NCI-H146 treated with DMSO at 0.1 percent for 48 hours (cell line): ENCODE measurements around the gene GID4.

Experiments used
- DNase-seq: peaks from one replicate; lab custom pipeline; 2025; ENCODE audit not compliant: unreplicated experiment; lab: John Stamatoyannopoulos, UW

The GID4 gene

DNA sequence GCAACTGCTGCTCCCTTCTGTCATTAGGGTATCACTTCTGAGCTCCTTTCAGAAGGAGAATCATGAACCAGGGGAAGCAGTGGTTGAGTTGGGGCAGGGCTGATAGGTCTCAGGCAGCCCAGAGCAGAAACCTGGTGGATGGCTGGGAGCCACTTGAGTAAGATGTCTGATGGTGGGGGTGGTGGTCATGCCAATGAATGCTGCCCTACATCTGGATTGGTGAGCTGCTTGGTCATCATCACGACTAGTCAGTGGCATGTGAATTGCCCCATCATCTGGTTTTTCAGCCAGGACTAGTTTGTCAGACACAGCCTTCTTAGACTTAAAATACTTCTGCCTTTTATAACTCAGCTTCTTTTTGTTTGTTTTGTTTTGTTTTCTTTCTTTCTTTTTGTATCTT lies 2.6 kb downstream of the GID4 start:
- DNase-seq, result no peak

DNA sequence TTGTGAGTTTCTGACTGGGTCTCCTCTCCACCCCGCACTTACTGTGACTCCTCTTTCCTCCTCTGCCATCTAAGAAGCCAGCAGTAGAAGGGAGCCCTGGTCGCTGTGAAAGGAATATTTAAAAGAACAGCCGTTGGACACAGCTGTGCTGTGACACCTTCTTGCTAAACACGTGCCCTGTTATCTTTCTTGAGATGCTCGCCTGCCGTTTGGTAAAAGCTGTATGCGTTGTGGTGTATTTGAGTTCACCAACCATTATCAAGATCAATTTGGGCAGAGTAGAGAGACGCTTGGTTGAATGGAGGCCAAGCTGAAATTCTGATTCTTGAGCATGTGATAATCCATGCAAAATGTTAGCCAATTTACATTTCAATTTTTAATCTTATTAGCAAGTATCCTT lies 3.8 kb downstream of the GID4 start:
- DNase-seq, result no peak

DNA sequence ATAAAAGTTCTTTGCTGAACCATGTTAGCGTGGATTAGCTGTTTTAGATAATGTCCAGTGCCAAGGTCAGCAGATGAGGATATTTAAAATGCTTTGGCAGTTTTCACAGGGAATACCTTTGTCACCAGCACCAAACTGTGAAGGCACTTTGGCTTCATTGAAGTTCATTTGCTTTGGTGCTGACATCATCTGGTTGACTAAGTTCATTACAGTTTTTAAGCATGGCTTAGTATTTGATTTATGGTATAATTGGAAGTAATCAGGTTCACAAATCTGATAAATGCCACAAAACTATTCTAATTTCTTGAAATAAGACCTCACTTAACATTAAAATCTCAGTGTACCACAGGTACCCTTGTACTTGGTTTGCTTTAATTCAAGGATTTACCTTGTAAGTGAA lies 4.3 kb downstream of the GID4 start:
- DNase-seq, result no peak

DNA sequence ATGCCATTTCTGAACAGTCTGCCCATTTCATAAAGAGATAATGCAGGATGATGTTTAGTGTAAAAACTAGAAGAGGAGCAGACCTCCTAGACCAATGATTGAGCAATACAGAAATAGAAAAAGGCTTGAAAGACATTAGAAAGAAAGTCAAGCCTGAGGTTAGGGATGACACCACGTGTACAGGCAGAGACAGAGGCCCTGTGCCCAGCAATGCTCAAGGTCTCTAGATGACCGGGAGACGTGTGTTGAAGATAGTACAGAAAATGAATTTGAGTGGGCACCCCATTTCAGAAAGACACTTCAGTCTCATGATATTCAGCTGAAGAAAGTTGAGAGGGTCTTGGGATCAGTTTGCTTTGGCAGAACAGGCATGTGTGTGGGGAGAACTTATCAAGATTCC lies 5.4 kb downstream of the GID4 start:
- no peak for DNase-seq

DNA sequence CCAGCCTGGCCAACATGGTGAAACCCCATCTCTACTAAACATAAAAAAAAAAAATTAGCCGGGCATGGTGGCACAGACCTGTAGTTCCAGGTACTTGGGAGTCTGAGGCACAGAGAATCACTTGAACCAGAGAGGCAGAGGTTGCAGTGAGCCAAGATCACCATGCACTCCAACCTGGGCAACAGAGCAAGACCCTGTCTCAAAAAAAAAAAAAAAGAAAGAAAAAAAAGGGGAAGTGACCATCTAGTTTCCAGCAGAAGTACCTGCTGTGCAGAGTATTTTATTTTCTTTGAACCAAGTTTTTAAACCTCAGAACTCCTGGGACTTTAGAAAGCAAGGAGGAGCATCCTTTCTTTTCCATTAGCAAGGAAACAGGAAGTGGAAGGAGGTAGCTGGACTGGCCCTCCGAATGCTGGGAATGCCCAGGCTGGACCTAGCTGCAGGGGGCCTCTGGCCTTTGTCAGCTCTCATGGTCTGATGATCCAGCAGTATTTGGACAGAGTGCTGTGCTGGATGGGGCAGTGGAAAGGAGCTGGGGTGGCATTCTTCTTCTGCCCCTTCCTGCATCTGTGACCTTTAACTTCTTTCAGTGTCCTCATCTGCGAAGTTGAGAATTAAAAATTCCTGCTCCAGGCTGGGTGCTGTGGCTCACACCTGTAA lies 6.6 kb downstream of the GID4 start:
- DNase-seq, result no peak

DNA sequence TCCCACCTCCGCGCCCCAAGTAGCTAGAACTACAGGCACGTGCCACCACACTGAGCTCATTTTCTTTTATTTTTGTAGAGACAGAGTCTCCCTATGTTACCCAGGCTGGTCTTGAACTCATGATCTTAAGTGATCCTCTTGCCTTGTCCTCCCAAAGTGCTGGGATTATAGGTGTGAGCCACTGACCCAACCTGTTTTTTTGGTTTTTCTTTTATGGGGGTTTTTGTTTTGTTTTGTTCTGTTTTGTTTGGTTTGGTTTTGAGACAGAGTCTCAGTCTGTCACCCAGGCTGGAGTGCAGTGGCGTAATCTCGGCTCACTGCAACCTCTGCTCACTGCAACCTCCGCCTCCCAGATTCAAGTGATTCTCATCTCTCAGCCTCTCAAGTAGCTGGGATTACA lies 16.4 kb downstream of the GID4 start:
- no peak for DNase-seq

DNA sequence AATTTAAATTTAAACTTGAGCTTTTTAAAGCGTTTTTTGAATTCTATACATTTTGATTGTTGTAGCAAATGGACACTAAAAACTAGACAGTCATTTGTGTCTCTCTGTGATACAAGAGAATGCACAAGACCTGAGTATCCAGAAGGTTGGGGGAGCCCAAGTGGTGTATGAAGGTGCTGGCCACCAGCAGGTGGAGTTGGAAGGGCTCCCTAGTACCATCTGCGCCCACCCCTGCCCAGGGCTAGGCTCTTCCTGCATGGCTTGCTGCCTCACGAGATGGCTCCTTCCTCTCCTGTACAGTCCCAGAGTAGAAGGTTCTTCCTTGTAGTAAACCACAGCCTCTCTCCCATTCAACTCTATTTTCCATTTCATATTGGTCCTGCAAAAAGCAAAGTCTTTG lies 17.0 kb downstream of the GID4 start:
- no peak for DNase-seq

DNA sequence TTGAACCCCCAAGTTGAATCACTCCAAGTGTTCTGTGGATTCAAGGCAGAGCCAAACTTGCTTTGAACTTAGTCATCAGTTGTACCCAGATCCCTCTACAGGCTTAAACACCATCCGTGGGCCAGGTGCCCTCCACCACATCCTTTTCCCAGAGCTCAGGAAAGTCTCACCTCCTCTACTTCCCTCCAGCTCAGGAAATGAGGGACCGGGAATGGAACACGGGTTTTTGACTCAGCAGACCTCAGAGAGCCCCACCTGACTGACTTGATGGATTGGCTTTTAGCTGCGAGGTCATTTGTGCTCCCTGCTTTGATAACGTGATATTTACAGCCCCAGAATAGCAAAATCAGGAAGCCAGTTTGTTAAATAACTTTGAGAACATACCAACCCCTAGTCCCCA lies 20.1 kb downstream of the GID4 start:
- DNase-seq, result no peak

DNA sequence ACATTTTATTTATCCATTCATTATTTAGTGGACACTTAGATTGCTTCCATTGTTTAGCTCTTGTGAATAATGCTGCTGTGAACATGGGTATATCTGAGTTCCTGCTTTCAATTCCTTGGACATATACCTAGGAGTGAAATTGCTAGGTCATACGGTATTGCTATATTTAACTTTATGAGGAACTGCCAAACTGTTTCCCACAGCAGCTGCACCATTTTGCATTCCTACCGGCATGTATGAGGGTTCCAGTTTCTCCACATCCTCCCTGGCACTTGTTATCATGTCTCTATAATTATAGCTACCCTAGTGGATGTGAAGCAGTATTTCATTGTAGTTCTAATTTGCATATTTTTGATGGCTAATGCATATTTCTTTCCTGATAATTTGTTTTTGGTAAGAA lies 24.8 kb downstream of the GID4 start:
- no peak for DNase-seq

DNA sequence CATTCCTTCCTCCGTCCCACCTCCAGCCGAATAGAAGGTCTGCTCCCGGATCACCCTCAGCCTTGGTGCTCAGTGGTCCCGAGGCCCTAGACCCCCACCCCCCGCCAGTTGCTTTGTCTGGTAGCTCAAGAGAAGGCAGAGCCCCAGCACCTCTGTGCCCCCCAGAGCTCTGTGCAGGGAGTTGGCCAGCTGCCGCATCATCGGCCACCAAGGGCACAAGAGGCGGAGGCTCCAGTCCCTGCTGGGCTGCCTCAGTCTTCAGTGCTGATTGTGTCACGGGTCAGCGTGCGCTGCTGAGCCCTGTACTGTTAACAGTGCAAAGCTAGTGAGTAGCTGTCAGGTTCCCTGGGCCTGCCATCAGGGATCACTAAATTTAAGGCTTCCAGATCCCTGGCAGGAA lies 26.3 kb downstream of the GID4 start:
- DNase-seq, result no peak

DNA sequence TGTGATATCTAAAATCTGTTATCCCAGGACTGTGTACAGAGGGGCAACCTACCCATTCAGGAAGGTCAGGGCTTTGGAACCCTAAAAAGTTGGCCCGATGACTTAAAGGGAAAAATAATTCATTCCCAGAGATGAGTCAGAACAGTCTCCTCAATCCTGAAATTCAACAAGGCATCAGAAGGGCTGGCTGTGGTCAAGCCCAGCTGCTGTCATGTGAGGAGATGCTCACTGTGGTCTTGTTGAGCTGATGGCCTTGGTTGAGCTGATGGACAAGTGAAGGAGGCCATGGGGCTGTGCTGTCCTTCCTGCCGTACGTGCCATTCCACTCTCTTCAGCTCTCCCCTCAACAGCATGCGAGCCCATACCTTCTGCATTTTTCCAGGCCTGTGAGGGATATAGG lies 27.7 kb downstream of the GID4 start:
- DNase-seq, result no peak

DNA sequence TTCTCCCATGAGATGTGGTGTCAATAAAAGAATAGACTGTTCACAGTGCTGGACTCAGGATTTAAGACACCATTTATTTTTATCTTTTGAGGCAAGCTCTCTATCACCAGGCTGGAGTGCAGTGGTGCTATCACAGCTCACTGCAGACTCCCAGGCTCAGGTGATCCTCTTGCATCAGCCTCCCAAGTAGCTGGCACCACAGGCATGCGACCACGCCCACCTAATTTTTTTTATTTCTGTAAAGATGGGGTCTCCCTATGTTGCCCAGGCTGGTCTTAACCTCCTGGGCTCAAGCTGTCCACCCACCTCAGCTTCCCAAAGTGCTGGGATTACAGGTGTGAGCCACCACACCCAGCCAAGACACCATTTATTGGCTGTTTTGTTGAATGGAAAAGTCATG lies 29.9 kb downstream of the GID4 start:
- no peak for DNase-seq

DNA sequence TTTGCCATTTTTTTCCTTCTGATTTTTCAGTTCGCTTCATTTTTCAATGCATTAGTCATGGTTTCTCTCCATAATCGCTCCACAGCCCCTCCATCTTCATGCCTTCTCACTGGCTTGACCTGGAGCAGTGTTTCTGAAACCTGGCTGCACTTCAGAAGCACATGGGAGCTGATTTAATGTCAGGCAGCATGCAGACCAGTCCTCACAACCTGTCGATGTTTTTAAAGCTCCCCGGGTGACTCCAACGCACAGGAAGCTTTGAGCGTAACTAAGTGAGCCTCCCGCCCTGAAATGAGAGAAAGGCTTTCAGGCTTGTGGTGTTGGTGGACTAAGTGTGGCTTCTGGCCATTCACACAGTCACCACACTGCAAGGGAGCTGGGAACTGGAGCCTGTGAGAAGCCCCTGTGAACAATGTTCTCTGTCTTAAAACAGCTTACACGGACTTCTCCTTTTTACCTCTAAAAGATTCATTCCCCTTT lies 31.7 kb downstream of the GID4 start:
- peak; percentile 38 for DNase-seq

DNA sequence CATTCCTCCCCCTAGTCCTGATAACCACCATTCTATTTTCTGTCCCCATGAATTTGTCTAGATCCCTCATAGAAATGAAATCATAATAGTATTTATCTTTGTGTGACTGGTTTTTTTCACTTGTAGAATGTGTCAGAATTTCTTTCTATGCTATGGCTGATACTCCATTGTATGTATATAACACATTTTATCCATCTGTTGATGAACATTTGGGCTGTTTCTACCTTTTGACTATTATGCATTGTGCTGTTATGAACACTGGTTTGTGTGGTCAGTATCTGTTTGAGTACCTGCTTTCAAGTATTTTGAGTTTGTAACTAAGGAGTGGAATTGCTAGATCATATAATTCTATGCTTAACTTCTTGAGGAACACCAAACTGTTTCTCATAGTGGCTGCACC lies 32.5 kb downstream of the GID4 start:
- DNase-seq, result no peak

DNA sequence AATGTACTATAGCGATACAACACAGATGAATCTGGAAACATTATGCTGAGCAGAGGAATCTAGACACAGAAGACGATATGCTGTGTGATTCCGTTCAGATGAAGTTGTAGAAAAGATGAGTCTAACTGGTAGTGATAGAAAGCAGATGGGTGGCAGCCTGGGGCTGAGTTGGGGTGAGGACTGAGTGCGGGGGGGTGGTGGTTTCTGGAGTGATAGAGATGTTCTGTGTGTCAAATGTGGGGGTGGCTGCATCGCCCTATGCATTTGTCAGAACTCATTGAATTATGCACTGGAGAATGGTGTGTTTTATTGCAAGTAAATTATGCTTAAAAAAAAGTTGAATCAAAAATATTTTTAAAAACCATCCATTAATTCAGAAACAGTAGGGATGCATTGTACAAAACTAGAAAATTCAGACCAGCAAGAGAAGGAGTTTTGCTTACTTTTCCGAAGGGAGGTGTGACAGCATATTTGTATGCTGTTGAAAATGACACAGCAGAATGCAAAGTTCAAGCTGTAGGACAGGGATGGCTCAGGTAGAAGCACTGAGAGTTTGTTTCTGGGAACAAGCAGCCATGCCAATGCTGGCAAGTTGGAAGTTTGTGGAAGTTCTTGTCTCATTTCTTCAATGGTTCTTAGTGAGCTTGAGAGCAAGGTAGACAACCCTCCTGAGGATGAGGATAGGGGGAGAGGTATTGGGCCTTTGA lies 35.5 kb downstream of the GID4 start:
- DNase-seq, result no peak

DNA sequence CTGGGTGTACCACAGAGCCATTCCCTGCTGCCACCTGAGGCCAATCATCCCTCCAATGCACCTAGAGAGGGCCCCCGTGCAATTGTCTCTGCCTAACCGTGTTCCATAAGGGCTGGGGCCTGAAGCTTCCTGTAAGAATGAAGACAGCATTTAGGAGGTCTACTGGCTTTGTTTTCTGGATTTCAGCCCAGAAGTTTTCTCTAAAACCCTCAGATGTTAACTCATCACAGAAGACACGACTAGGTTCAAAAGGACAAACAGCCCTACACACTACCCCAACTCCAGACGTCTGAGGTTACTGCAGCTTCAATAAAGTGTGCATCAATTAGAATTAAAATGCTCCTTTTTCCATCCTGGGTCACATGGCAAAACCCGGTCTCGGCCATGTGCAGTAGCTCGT lies 37.7 kb downstream of the GID4 start:
- DNase-seq, result no peak

DNA sequence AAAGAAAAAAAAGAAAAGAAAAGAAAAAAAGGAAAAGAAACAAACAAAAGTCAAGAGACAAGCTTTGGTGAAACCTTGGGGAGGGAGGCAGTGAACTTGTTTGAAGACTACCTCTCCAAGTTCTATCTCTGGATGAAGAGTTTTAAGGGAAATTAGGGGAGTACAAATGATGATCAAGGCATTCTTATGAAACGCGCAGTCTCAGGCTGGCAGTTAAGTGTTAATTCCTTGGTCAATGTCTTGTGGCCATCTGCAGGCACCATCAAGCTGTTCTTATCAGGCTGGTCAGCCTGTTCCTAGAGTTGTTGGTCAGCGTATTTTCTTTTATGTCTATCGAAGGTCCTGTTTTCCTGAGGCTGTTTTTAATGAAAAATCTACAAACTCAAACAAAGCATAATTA lies 40.3 kb downstream of the GID4 start:
- DNase-seq, result no peak

DNA sequence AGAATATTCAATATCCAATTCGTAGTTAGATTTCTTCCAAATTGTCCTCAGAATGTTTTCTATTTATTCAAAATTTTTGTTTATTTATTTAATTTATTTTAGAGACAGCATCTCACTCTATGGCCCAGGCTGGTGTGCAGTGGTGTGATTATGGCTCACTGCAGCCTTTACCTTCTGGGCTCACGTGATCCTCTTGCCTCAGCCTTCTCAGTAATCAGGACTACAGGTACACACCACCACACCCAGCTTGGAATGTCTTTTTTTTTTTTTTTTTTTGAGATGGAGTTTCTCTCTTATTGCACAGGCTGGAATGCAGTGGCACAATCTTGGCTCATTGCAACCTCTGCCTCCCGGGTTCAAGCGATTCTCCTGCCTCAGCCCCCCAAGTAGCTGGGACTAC lies 45.0 kb downstream of the GID4 start:
- DNase-seq, result no peak

DNA sequence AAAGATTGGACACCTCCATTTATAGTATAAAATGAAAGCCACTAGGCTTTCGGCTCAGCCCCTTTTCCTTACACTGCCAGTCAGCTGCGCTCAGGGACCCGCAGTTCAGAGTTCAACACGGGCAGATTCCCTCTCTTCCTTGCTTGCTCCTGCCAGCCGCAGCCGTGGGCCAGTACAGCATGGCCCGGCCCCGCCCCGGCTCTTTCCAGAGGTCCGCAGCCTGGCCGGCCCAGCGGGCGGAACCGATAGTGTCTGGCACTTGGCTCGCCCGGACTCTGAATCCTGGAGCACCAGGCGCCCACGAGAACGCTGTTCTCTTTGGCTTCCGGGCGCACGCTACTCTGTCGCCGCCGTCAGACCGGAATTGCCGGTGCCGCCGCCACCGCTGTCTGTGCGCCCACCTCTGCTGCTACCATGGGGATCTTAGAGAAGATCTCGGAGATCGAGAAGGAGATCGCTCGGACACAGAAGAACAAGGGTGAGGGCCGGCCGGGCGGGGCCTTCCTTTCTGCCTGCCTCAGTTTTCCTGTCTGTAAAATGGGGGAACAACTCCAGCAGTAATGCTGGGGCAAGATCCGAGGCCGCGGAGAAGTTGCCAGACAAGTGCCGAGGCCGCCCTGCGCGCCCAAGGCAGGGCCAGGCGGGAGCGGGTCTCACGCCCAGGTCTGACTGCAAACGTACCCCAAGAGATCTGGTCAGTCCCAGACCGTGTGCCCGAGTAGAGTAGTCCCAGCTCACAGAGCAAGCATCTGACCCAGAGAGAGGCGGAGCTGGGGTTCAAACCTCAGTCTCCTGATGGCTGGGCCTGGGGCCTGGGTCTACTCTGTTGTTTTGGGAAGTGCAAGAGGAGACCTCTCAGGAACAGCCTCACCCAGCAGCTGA lies 48.6 kb downstream of the GID4 start, which contains the start of gene DRG2:
Gene DRG2 (plus strand): TSS at position 339 of the 882 bp plus-strand sequence. CDS start 76 bp downstream, at position 415.
- DNase-seq, result peak; percentile 77

DNA sequence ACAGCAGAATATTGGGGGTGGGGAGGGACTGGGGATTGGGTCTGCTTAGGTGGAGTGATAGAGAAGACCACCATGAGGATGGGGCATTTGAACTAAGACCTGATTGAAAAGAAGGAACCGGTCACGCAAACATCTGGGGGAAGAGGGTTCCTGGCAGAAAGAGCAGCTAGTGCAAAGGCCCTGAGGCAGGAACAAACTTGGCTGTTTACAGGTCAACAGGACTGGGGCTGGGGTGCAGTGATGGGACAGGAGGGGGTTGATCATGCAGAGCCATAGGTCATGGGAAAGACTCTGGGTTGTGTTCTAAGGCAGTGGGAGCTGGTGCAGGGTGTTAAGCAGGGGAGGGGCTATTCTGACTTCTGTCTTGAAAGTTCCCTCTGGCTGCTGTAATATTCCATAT lies 50.4 kb downstream of the GID4 start:
- no peak for DNase-seq

DNA sequence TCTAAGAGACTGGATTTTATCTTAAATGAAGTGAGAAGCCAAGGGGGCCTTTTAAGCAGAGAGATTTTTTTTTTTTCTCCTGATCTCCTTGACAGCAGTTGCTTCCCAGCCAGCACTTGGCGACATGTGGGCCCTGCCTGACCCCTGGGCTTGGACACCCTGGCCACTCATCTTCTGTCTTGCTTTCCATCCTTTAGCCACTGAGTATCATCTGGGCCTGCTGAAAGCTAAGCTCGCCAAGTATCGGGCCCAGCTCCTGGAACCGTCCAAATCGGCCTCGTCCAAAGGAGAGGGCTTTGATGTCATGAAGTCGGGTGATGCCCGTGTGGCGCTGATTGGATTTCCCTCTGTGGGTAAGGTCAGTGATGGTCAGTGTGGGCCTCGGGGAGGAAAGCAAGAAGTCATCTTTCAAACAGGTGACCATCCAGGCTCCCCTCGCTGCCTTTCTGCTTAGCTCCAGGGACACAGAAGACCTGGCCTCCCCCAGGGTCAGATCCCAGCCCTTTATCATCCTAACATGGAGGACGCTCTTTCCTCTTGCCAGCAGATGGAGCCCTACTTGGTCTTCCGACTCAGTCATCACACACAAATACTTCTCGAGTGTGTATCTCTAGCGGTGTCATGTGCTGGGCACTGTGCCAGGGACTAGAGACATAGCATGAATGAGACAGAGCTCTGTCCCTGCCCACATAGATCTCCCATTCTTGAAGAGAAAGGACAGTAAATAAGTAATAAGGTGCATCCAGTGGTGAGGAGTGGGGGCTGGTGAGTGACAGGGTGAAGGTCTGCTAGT lies 54.6 kb downstream of the GID4 start:
- no peak for DNase-seq
